CD4-positive, alpha-beta T cell treated with Interleukin-15 for 1 hour (primary cell): ENCODE measurements around the gene CACNA1S.

Experiments used
- DNase-seq: peaks from one replicate; pipeline ENCODE4 v3.0.0-alpha.2; 2020

The CACNA1S gene

GRCh38 chr1:201092738-201093137 is 19.5 kb downstream of the CACNA1S start:
- no peak for DNase-seq

- DNase-seq = no peak
These were observed 21.0 kb downstream of the CACNA1S start for GRCh38 chr1:201091256-201091655.

GRCh38 chr1:201090541-201090940 is 21.7 kb downstream of the CACNA1S start:
- no peak for DNase-seq

- DNase-seq = no peak
These were observed 22.6 kb downstream of the CACNA1S start for GRCh38 chr1:201089596-201089995.

- no peak for DNase-seq
These were observed 23.2 kb downstream of the CACNA1S start for GRCh38 chr1:201088901-201089525.

- DNase-seq = no peak
These were observed 23.8 kb downstream of the CACNA1S start for GRCh38 chr1:201088395-201088794.

GRCh38 chr1:201085902-201086735 is 26.1 kb downstream of the CACNA1S start:
- peak; percentile 21 for DNase-seq

- no peak for DNase-seq
These were observed 27.9 kb downstream of the CACNA1S start for GRCh38 chr1:201084295-201084694.

- DNase-seq = no peak
These were observed 28.5 kb downstream of the CACNA1S start for GRCh38 chr1:201083741-201084140.

GRCh38 chr1:201080135-201080534 is 32.1 kb downstream of the CACNA1S start:
- DNase-seq = no peak

- no peak for DNase-seq
These were observed 34.5 kb downstream of the CACNA1S start for GRCh38 chr1:201077736-201078135.

- no peak for DNase-seq
These were observed 35.1 kb downstream of the CACNA1S start for GRCh38 chr1:201077116-201077515.

GRCh38 chr1:201076092-201076491 is 36.1 kb downstream of the CACNA1S start:
- DNase-seq = no peak

- DNase-seq = no peak
These were observed 38.2 kb downstream of the CACNA1S start for GRCh38 chr1:201074018-201074417.

- no peak for DNase-seq
These were observed 39.3 kb downstream of the CACNA1S start for GRCh38 chr1:201072922-201073321.

GRCh38 chr1:201072149-201072548 is 40.1 kb downstream of the CACNA1S start:
- no peak for DNase-seq

GRCh38 chr1:201069636-201070035 is 42.6 kb downstream of the CACNA1S start:
- no peak for DNase-seq

- DNase-seq = no peak
These were observed 43.2 kb downstream of the CACNA1S start for GRCh38 chr1:201068976-201069375.

GRCh38 chr1:201066986-201067385 is 45.2 kb downstream of the CACNA1S start:
- DNase-seq = no peak

- DNase-seq = no peak
These were observed 46.5 kb downstream of the CACNA1S start for GRCh38 chr1:201065686-201066085.

- no peak for DNase-seq
These were observed 47.4 kb downstream of the CACNA1S start for GRCh38 chr1:201064806-201065205.

GRCh38 chr1:201063145-201063544 is 49.1 kb downstream of the CACNA1S start:
- no peak for DNase-seq

GRCh38 chr1:201062511-201063091 is 49.6 kb downstream of the CACNA1S start:
- no peak for DNase-seq

GRCh38 chr1:201061886-201062285 is 50.3 kb downstream of the CACNA1S start:
- DNase-seq = no peak
